Hippocampal formation (tissue), 2 donors: Measurements from ENCODE around the gene FBXL5.

Experiments
- DNase-seq, 2 donors: peaks; one replicate each; lab custom pipeline; 2025; lab: John Stamatoyannopoulos, UW

FBXL5 gene

DNA sequence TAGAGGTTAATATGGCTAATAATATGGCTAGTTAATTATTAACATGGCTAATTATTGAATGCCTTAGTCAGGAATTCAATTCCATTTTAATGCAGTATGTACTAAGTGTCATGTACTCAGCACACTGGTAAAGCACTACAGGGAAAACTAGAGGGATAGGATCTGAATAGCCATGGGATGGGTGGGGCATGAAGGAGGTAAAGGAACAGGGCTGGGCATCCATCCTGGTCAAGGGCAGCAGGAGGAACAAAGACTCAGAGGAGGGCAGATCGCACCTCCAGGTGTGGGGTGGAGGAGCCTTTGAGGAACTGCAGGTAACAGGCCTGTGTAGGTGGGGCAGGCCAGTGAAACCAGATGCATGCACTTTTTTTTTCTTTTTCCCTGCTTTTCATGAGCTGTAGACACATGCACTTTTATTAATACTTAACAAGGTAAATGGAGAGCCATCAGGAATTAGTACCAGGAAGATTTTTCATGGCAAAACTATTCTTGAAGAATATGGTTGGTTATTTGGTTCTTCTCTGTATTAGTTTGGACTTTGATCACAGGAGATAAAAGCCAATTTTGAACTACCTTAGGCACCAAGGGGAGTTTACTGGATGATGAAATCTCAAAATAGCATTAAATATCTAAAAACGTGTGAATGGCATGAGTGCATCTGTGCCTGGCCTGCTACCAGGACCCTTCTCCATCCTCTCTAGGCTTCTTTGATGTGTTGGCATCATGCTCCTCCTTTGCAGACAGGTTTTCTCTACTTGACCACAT lies 97.2 kb downstream of the FBXL5 start:
- DNase-seq: no peak

DNA sequence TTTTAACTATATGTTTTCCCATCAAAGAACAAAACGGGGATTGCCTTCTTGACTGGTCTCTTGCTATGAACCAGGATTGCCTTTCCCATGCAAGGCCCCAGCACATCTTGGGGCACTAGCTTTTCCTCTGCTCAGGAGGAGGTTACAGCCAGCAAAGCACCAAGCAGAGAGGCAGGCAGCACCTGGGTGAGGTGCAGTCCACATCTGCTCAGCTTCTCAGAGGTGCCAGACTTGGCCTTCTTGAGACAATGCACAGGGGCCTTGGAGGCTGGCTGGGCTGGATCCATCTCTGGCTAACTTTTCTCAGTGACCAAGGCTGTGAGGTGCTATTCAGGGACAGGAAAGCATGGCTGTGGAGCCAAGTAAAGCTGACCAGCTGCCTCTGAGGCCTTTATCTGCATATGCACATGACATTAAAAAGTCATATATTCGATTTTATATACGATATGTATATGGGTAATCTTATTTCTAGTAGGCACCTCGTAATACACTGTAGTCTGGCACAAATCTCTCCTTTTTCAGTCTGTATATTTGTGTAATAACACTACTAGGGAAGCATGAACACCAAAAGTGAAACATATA lies 98.6 kb downstream of the FBXL5 start:
- no peak for DNase-seq
